Subcutaneous adipose tissue (tissue), 4 donors: ENCODE results near the gene FSTL1. TPM values are rescaled to one million over a fixed set of nuclear protein-coding genes. Genes with fewer than 3 reads are reported as not detected.

Experiments used
- total RNA-seq, 4 donors: library from RNA; depleted of rRNA; stranded (reverse); fragments of >200 nt; gene quantifications; one replicate each; pipeline ENCODE4 v1.1.0, GENCODE V29; 2016
- TF ChIP-seq, protein P1 (sequence below): fragments of 450-650 bp; IDR thresholded peaks from one replicate; pipeline ENCODE4 v1.5.1; 2016; ENCODE audit warnings: low read depth, mild to moderate bottlenecking, control low read depth, antibody characterized with exemption, moderate library complexity

The FSTL1 gene
- total RNA-seq, 4 donors from 2014 or later, result 595 to 1,299 (median 897) TPM

DNA sequence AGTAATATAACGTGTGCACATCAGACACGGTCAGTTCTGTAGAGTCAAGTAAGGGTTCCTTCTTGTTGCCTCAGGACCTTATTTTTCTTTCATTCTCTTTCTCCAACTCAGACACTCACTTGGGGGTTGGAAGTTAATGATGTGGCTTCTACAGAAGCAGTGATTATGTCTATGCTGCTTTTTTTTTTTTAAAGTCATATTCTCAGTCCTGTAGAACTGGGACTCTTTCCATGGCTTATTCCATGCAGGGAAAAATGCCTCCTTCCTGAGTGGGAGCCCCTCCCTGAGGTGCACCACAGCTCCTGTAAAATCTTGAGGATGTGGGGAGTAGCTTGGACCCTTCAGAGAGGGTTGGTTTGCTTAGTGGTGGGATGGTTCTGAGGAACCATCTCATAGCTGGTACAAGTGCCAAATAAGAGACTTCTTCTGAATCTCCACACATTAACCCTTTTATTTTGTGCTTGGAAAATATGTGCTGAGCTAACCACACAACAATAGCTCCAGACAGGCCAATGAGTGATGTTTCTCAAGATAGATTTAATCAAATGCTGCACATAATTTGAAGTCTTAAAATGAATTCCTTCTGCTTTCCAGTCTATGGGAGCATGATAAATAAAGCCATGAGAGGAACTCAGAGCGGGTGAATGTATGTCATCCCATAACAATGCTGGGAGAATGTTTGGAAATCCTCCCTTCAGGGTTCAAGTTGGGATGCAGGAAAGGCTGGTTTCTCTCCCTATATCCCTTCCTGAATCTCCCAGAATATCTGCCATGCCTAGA is 23.3 kb upstream of the FSTL1 start:
- TF ChIP-seq, protein P1, sequence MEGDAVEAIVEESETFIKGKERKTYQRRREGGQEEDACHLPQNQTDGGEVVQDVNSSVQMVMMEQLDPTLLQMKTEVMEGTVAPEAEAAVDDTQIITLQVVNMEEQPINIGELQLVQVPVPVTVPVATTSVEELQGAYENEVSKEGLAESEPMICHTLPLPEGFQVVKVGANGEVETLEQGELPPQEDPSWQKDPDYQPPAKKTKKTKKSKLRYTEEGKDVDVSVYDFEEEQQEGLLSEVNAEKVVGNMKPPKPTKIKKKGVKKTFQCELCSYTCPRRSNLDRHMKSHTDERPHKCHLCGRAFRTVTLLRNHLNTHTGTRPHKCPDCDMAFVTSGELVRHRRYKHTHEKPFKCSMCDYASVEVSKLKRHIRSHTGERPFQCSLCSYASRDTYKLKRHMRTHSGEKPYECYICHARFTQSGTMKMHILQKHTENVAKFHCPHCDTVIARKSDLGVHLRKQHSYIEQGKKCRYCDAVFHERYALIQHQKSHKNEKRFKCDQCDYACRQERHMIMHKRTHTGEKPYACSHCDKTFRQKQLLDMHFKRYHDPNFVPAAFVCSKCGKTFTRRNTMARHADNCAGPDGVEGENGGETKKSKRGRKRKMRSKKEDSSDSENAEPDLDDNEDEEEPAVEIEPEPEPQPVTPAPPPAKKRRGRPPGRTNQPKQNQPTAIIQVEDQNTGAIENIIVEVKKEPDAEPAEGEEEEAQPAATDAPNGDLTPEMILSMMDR, result no peak

DNA sequence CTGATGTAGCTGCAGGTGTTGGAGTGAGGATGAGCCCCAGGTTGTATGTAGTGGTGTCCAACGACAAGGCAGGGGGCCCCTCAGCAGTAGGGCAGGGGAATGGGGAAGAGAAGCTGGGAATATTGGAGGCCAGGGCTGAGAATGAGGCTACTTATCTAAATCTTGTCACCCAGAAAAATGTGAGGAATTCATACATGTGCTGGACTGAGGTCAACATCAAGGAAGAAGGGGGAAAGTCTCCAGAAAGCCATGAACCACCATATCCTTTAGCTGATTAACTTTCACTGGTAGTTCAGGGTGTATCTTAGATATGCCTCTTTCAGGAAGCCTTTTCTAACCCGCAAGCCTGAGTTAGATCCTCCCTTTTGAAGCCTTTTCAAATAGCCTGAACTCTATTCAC is 22.6 kb upstream of the FSTL1 start:
- TF ChIP-seq, protein P1, result no peak

DNA sequence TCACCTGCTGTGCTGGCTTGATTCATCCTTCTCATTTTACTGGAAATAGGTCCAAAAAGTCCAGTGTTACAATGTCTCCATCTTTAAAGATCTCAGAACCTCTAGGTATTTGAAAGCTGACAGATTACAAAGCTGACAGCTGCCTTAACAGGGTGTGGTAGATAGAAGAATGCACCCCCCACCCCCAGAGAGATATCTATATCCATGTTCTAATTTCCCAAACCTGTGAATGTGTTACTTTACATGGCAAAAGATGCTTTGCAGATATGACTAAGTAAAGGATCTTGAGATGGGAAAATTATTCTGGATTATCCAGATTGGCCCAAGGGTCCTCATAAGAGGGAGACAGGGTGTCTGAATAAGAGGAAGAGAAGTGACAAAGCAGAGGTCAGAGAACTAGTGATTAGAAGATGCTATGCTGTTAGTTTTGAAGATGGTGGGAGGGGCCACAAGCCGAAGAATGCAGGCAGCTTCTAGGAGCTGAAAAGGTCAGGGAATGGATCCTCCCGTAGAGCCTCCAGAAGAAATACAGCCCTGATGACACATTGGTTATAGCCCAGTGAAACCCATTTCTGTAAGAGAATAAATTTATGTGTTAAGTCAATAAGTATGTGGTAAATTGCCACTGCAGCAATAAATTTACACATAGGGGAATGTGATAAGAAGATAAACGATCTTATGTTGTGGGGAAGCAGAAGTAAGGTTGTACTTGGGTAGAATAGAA is 21.5 kb upstream of the FSTL1 start:
- TF ChIP-seq, protein P1, result no peak

DNA sequence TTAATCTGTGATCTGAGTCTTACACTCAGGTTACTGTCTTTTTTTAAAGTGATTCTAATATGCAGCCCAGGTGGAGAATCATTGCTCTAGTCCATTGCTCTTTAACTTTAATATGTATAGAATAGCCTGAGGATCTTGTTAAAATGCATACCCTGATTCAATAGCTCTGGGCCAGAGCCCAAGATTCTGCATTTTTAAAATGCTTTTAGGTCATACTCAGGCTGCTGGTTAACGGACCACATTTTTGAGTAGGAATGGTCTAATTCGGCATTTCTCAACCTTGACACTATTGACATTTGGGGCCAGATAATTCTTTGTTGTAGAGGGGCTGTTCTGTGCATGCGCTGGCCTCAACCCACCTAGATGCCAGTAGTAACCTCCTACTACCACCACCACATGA is 20.9 kb upstream of the FSTL1 start:
- TF ChIP-seq, protein P1, result no peak

DNA sequence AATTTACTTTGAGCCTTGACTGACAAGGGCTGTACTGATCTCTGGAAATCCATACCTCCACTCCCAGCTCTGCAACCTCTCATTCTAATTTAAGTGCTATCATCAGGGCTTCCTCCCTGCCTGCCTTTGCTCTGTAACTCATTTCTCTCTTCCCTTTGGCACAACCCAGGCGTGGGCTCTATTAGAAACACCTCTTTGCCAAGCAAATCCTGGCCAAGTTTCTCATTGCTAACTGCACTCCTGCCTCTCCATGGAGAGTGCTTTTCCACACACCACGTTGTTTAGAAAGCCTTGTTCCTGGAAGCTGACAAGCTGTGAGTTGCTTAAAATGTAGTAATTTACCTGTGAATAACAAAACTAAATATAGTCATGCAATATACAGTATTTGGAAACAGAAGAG is 20.1 kb upstream of the FSTL1 start:
- TF ChIP-seq, protein P1, result no peak

DNA sequence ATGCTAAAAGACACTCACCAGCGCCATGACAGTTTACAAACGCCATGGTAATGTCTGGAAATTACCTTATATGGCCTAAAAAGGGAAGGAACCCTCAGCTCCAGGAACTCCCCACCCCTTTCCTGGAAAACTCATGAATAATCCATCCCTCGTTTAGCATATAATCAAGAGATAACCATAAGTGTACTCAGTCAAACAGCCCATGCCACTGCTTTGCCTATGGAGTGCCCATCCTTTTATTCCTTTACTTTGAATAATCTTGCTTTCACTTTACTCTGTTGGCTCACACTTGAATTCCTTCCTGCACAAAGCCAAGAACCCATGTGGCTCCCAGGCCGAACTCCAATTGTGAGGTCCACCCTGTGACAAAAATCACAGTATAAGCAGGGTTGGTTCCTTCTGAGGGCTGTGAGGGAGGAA is 19.1 kb upstream of the FSTL1 start:
- TF ChIP-seq, protein P1, result no peak

DNA sequence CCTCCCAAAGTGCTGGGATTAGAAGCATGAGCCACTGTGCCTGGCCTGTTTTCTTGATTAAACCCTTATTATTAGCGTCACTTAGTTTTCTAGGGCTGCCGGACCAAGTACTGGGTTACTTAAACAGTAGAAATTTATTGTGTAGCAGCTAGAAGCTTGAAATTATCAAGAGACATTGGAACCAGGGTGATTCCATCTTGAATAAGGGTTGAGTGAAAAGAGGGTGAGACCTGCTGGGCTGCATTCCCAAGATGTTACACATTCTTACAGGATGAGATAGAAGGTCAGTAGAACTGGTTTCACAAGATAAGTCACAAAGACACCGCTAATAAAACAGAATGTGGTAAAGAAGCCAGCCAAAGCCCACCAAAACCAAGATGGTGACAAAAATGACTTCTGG is 18.6 kb upstream of the FSTL1 start:
- TF ChIP-seq, protein P1, result no peak
